H1 (cell line): ENCODE data around the gene HSPA1L. TPM values are rescaled to one million over a fixed set of nuclear protein-coding genes. Genes with fewer than 3 reads are reported as not detected.

Experiments
- CBX8 ChIP-seq: fragments of 300-800, 300-1000 bp; sonication (generic); IDR thresholded peaks from 2 replicates; pipeline ENCODE4 v1.7.1; 2016; ENCODE audit warnings: low read depth, low read length, borderline replicate concordance
- CHD7 ChIP-seq: fragments of 300-600 bp; sonication (generic); IDR thresholded peaks from 2 replicates; pipeline ENCODE4 v1.7.1; 2012; ENCODE audit warnings: low read length, moderate library complexity, mild to moderate bottlenecking, inconsistent platforms; ENCODE audit not compliant: insufficient replicate concordance
- CREB1 ChIP-seq: IDR thresholded peaks from 2 replicates; pipeline ENCODE4 v1.6.1; 2012; ENCODE audit warnings: inconsistent platforms
- EGR1 ChIP-seq: IDR thresholded peaks from 2 replicates; pipeline ENCODE4 v1.6.1; 2011; ENCODE audit warnings: low read depth, low read length, borderline replicate concordance
- GTF2F1 ChIP-seq: IDR thresholded peaks from 2 replicates; pipeline ENCODE4 v1.6.1; 2012; ENCODE audit warnings: low read depth, low read length, improper control_type of control experiment, borderline replicate concordance
- MAFK ChIP-seq: IDR thresholded peaks from 2 replicates; pipeline ENCODE4 v1.6.1; 2012; ENCODE audit warnings: low read depth, mild to moderate bottlenecking, improper control_type of control experiment, low read length
- PHF8 ChIP-seq: fragments of 200-600 bp; sonication (generic); conservative IDR thresholded peaks from 2 replicates; pipeline ENCODE4 v1.7.1; 2012; ENCODE audit warnings: low read depth, mild to moderate bottlenecking, inconsistent platforms, low read length, moderate library complexity
- POLR2AphosphoS5 ChIP-seq: IDR thresholded peaks from 2 replicates; pipeline ENCODE4 v1.6.1; 2011; ENCODE audit warnings: low read depth, low read length
- RXRA ChIP-seq: IDR thresholded peaks from 2 replicates; pipeline ENCODE4 v1.6.1; 2011; ENCODE audit warnings: low read depth, mild to moderate bottlenecking, low read length, moderate library complexity; ENCODE audit not compliant: insufficient read depth
- SUZ12 ChIP-seq: fragments of 200-600 bp; sonication (generic); IDR thresholded peaks from 2 replicates; pipeline ENCODE4 v1.6.1; 2012; ENCODE audit warnings: mild to moderate bottlenecking, inconsistent platforms, low read length, moderate library complexity, mixed read lengths
- polyA plus RNA-seq, 7 experiments: library from polyadenylated mRNA; depleted of rRNA in 3 of 7; stranded (reverse) in 5 of 7; unstranded in 2 of 7; fragments of >200 nt in 5 of 7; fragments of 200-250 nt in 2 of 7; gene quantifications; 1 replicate in 5 of 7; 2 replicates in 1 of 7; 4 replicates in 1 of 7; pipeline versions ENCODE4 v1.2.1 to v1.2.3, GENCODE V29; 2011 to 2013; ENCODE audit warnings: missing spikeins in 2 of 7, mixed read lengths in 2 of 7
- total RNA-seq: library from RNA; stranded (reverse); fragmentation: NEBNext Ultra II Directional; extraction: Animal tissue kit (Norgen Biotek cat#: 25700); gene quantifications from 2 replicates; pipeline ENCODE4 v1.2.1, GENCODE V29; 2021

HSPA1L gene
- total and polyA plus RNA-seq, 2 of the 8 experiments (the other 6 are each of a cell fraction or from before 2014, with no cell fraction given) = 1.00 to 1.9 TPM

DNA sequence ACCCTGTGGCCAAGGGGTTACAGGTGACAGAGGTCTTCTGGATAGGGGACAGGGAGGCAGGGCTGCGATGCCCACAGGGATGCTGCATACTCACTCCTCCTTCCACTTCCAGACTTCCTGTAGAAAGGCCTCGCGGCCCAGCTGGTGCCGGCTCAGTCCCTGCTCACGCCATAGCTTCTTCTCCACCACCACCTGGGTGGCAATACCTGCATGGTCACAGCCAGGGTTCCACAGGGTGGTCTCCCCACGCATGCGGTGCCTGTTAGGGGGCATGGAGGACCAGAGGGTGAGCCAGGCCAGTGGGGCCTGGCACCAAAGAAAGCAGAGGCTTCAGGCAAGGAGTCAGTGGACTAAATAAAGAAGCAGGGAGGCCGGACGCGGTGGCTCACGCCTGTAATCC is 29.6 kb downstream of the HSPA1L start (continued):
- no peak for TF ChIP-seq CHD7
- TF ChIP-seq GTF2F1 = no peak
- no peak for TF ChIP-seq RXRA
- no peak for TF ChIP-seq EGR1
- TF ChIP-seq PHF8 = no peak
- TF ChIP-seq CBX8 = no peak
- TF ChIP-seq POLR2AphosphoS5 = no peak
- TF ChIP-seq CREB1 = no peak
- no peak for TF ChIP-seq SUZ12
- TF ChIP-seq MAFK = no peak
- TF ChIP-seq, all 59 proteins: peak for 0
